Loucy (cell line): ENCODE data around the gene CCDC187.

Source experiments
- H2AFZ ChIP-seq: fragments of 200-600 bp; sonication (generic); 2 replicates; pipeline ENCODE4 v1.6.0; 2016; ENCODE audit warnings: antibody characterized with exemption, mild to moderate bottlenecking, low read length, moderate library complexity
- H3F3A ChIP-seq: fragments of 200-600 bp; 2 replicates; pipeline ENCODE4 v1.6.0; 2016; ENCODE audit warnings: antibody characterized with exemption, low read depth, mild to moderate bottlenecking
- H3K27me3 ChIP-seq: fragments of 200-600 bp; sonication (generic); 2 replicates; pipeline ENCODE4 v1.6.1; 2014; ENCODE audit warnings: low read length, mild to moderate bottlenecking; ENCODE audit not compliant: insufficient read depth, poor library complexity, severe bottlenecking
- H3K36me3 ChIP-seq: fragments of 200-600 bp; sonication (generic); 2 replicates; pipeline ENCODE4 v1.6.1; 2016; ENCODE audit warnings: low read length; ENCODE audit not compliant: insufficient read depth
- H3K4me1 ChIP-seq: fragments of 200-600 bp; sonication (generic); 2 replicates; pipeline ENCODE4 v1.5.1; 2014; ENCODE audit warnings: low read length, mild to moderate bottlenecking; ENCODE audit not compliant: insufficient read depth, poor library complexity, severe bottlenecking
- H3K4me2 ChIP-seq: fragments of 200-600 bp; sonication (generic); 2 replicates; pipeline ENCODE4 v1.6.0; 2014; ENCODE audit warnings: antibody characterized with exemption, low read length, low read depth, mild to moderate bottlenecking; ENCODE audit not compliant: poor library complexity, severe bottlenecking
- H3K4me3 ChIP-seq: fragments of 200-600 bp; sonication (generic); 2 replicates; pipeline ENCODE4 v1.5.1; 2014; ENCODE audit warnings: low read length, mild to moderate bottlenecking, mixed read lengths; ENCODE audit not compliant: poor library complexity, severe bottlenecking
- H3K79me2 ChIP-seq: fragments of 200-600 bp; sonication (generic); 2 replicates; pipeline ENCODE4 v1.6.1; 2014; ENCODE audit warnings: low read length; ENCODE audit not compliant: insufficient read depth
- H3K9ac ChIP-seq: fragments of 200-600 bp; sonication (generic); 2 replicates; pipeline ENCODE4 v1.6.0; 2014; ENCODE audit warnings: mild to moderate bottlenecking, low read depth, low read length, moderate library complexity; ENCODE audit not compliant: poor library complexity, severe bottlenecking
- H3K9me2 ChIP-seq: fragments of 200-600 bp; sonication (generic); replicated peaks from 2 replicates; pipeline ENCODE4 v1.6.1; 2016; ENCODE audit warnings: low read depth, low read length, mixed read lengths
- H3K9me3 ChIP-seq: fragments of 200-600 bp; sonication (generic); 2 replicates; pipeline ENCODE4 v1.6.1; 2014; ENCODE audit warnings: mild to moderate bottlenecking, antibody characterized with exemption, low read length, low read depth; ENCODE audit not compliant: insufficient read depth
- H4K20me1 ChIP-seq: fragments of 200-600 bp; sonication (generic); 2 replicates; pipeline ENCODE4 v1.6.0; 2014; ENCODE audit warnings: antibody characterized with exemption, low read length, mild to moderate bottlenecking; ENCODE audit not compliant: insufficient read depth, poor library complexity, severe bottlenecking
- CTCF ChIP-seq: fragments of 200-600 bp; sonication (generic); conservative IDR thresholded peaks from 2 replicates; pipeline ENCODE4 v1.5.1; 2014; ENCODE audit warnings: mild to moderate bottlenecking, antibody characterized with exemption, low read length
- EZH2phosphoT487 ChIP-seq: fragments of 200-600 bp; IDR thresholded peaks from 2 replicates; pipeline ENCODE4 v1.6.1; 2018; ENCODE audit warnings: antibody characterized with exemption, mild to moderate bottlenecking, moderate library complexity, borderline replicate concordance

The CCDC187 gene

GRCh38 chr9:136282272-136282861 is 21.5 kb downstream of the CCDC187 start:
- Histone ChIP-seq H3K9me2 (no peaks in the 10 kb centered on the region), H3K4me3 (no peak overlapping the region)

GRCh38 chr9:136281421-136282271 is 22.2 kb downstream of the CCDC187 start:
- Histone ChIP-seq H3K4me1 (peaks cover 4% of the 10 kb centered on the region), H3K9ac (no peak overlapping the region), H3K36me3 (no peaks in the 10 kb centered on the region), H3K9me3 (no peaks in the 10 kb centered on the region), H3K27me3 (no peaks in the 10 kb centered on the region), H3K9me2 (no peaks in the 10 kb centered on the region), H3K4me2 (no peak overlapping the region), H3K79me2 (no peaks in the 10 kb centered on the region), H4K20me1 (no peaks in the 10 kb centered on the region), H3F3A (no peaks in the 10 kb centered on the region), H2AFZ (no peak overlapping the region), H3K4me3 (no peak overlapping the region)
- TF ChIP-seq EZH2phosphoT487 = no peak
- no peak for TF ChIP-seq CTCF

More at GRCh38 chr9:136282272-136282861, 21.5 kb downstream of the CCDC187 start:
- no peaks in the 10 kb centered on the region for H4K20me1 ChIP-seq
- no peaks in the 10 kb centered on the region for H3K27me3 ChIP-seq
- no peak for TF ChIP-seq CTCF
- no peak for TF ChIP-seq EZH2phosphoT487
- H3K79me2 ChIP-seq = no peaks in the 10 kb centered on the region
- no peaks in the 10 kb centered on the region for H3F3A ChIP-seq
- no peak overlapping the region for H3K9ac ChIP-seq
- peaks cover 4% of the 10 kb centered on the region for H3K4me1 ChIP-seq
- H3K4me2 ChIP-seq = no peak overlapping the region
- no peaks in the 10 kb centered on the region for H3K9me3 ChIP-seq
- no peaks in the 10 kb centered on the region for H3K36me3 ChIP-seq
- H2AFZ ChIP-seq = no peak overlapping the region

- Histone ChIP-seq H3K9me2 (no peaks in the 10 kb centered on the region), H3K36me3 (no peaks in the 10 kb centered on the region), H3K79me2 (no peaks in the 10 kb centered on the region), H3K4me2 (no peak overlapping the region), H3K9ac (no peak overlapping the region), H2AFZ (no peak overlapping the region), H3K4me1 (peaks cover 4% of the 10 kb centered on the region), H3K27me3 (no peaks in the 10 kb centered on the region), H4K20me1 (no peaks in the 10 kb centered on the region), H3K9me3 (no peaks in the 10 kb centered on the region), H3K4me3 (no peak overlapping the region), H3F3A (no peaks in the 10 kb centered on the region)
- TF ChIP-seq CTCF (no peak), EZH2phosphoT487 (no peak)
Observed at GRCh38 chr9:136280535-136281315, 23.2 kb downstream of the CCDC187 start.
